Thyroid gland (tissue), 4 donors: ENCODE data around the gene C10orf90. TPM values are rescaled to one million over a fixed set of nuclear protein-coding genes. Genes with fewer than 3 reads are reported as not detected.

Experiments used
- DNase-seq, 2 donors: peaks; one replicate each; pipeline ENCODE4 v3.0.0-alpha.2; 2019
- H3K27ac ChIP-seq, 3 donors: fragments of 200-600 bp; sonication (generic); 1 replicate in 2 of 3; 2 replicates in 1 of 3; pipeline ENCODE4 v1.5.1; 2016 to 2019; ENCODE audit warnings: mild to moderate bottlenecking in 1 of 3, moderate library complexity in 1 of 3
- H3K27me3 ChIP-seq: fragments of 200-600 bp; sonication (generic); one replicate; pipeline ENCODE4 v1.5.1; 2019
- H3K36me3 ChIP-seq, 2 donors: fragments of 200-600 bp; sonication (generic); one replicate each; pipeline ENCODE4 v1.5.1; 2016 to 2019
- H3K4me1 ChIP-seq, 2 donors: fragments of 200-600 bp; sonication (generic); one replicate each; pipeline ENCODE4 v1.5.1; 2017 to 2019
- H3K4me3 ChIP-seq, 3 donors: fragments of 200-600 bp; sonication (generic); replicated peaks in 1 of 3; 1 replicate in 2 of 3; 2 replicates in 1 of 3; pipeline ENCODE4 v1.5.1; 2016; ENCODE audit warnings: mild to moderate bottlenecking in 1 of 3
- H3K9me3 ChIP-seq: fragments of 200-600 bp; sonication (generic); one replicate; pipeline ENCODE4 v1.5.1; 2017
- CTCF ChIP-seq, 6 experiments: fragments of 200-600 bp in 3 of 6; fragments of 450-650 bp in 3 of 6; sonication (generic) in 3 of 6; IDR thresholded peaks; one replicate each; pipeline ENCODE4 v1.5.1; 2016 to 2019; ENCODE audit warnings: antibody characterized with exemption in 6 of 6, mild to moderate bottlenecking in 2 of 6, inconsistent platforms in 1 of 6, moderate library complexity in 1 of 6
- POLR2A ChIP-seq, 2 donors: fragments of 450-650 bp; IDR thresholded peaks; one replicate each; pipeline ENCODE4 v1.6.1; 2017; ENCODE audit warnings: antibody characterized with exemption in 2 of 2, mild to moderate bottlenecking in 2 of 2, moderate library complexity in 1 of 2
- WGBS, 2 donors: methylation state at CpG; one replicate each; pipeline ENCODE4 v1.1.5; 2017; 5-methylcytosine and 5-hydroxymethylcytosine counted together
- intact Hi-C: fragments of 100-400 bp; cut with DNase I; formaldehyde crosslinking; loops from one replicate; pipeline ENCODE4 v1.15.1; 2023
- total RNA-seq, 4 donors: library from RNA; depleted of rRNA; stranded (reverse); fragments of >200 nt; gene quantifications; one replicate each; pipeline ENCODE4 v1.2.3, GENCODE V29; 2016

C10orf90 gene
- total RNA-seq, 4 donors from 2014 or later = 0.45 to 5.1 (median 2.0) TPM

- Histone ChIP-seq H3K27ac (no peak overlapping the region), H3K4me3 (no peak overlapping the region), H3K27me3 (no peaks in the 10 kb centered on the region), H3K36me3 (no peaks in the 10 kb centered on the region), H3K4me1 (no peaks in the 10 kb centered on the region), H3K9me3 (no peaks in the 10 kb centered on the region)
- intact Hi-C loops = no loop called here
- 72 to 74% methylated on average over 8 of the region's 8 CpGs for WGBS, 2 donors
- TF ChIP-seq CTCF (IDR thresholded peaks at IDR 0.05) (no peak), POLR2A (IDR thresholded peaks at IDR 0.05) (no peak)
- DNase-seq = no peak
Measured at GRCh38 chr10:126425489-126426065, 244.9 kb downstream of the C10orf90 start.

GRCh38 chr10:126425032-126425431, 245.5 kb downstream of the C10orf90 start:
- no peak for DNase-seq
- no peaks in the 10 kb centered on the region for H3K27me3 ChIP-seq

GRCh38 chr10:126423732-126424491, 246.6 kb downstream of the C10orf90 start:
- H3K4me1 ChIP-seq = no peaks in the 10 kb centered on the region
- no peak overlapping the region for H3K27ac ChIP-seq
- no peaks in the 10 kb centered on the region for H3K27me3 ChIP-seq
- TF ChIP-seq CTCF (IDR thresholded peaks at IDR 0.05) = no peak
- TF ChIP-seq POLR2A (IDR thresholded peaks at IDR 0.05) = no peak
- intact Hi-C loops = no loop called here
- H3K9me3 ChIP-seq = no peaks in the 10 kb centered on the region
- H3K36me3 ChIP-seq = no peaks in the 10 kb centered on the region
- WGBS, 2 donors = 86 to 96% methylated on average over 6 of the region's 6 CpGs
- no peak overlapping the region for H3K4me3 ChIP-seq
- DNase-seq = no peak

More at GRCh38 chr10:126425032-126425431, 245.5 kb downstream of the C10orf90 start:
- no peaks in the 10 kb centered on the region for H3K9me3 ChIP-seq
- WGBS, 2 donors = 88 to 90% methylated on average over 5 of the region's 5 CpGs
- no peaks in the 10 kb centered on the region for H3K4me1 ChIP-seq
- no peak for TF ChIP-seq CTCF (IDR thresholded peaks at IDR 0.05)
- TF ChIP-seq POLR2A (IDR thresholded peaks at IDR 0.05) = no peak
- H3K4me3 ChIP-seq = no peak overlapping the region
- H3K36me3 ChIP-seq = no peaks in the 10 kb centered on the region
- H3K27ac ChIP-seq = no peak overlapping the region
- intact Hi-C loops = no loop called here

- no peaks in the 10 kb centered on the region for H3K4me1 ChIP-seq
- H3K9me3 ChIP-seq = no peaks in the 10 kb centered on the region
- no peak overlapping the region for H3K27ac ChIP-seq
- intact Hi-C loops = no loop called here
- no peaks in the 10 kb centered on the region for H3K27me3 ChIP-seq
- 77 to 82% methylated on average over 1 of the region's 1 CpG for WGBS, 2 donors
- no peak for DNase-seq
- H3K4me3 ChIP-seq = no peak overlapping the region
- no peak for TF ChIP-seq POLR2A (IDR thresholded peaks at IDR 0.05)
- TF ChIP-seq CTCF (IDR thresholded peaks at IDR 0.05) = no peak
- no peaks in the 10 kb centered on the region for H3K36me3 ChIP-seq
Measured at GRCh38 chr10:126422567-126422966, 247.9 kb downstream of the C10orf90 start.

- no peak for DNase-seq
- H3K9me3 ChIP-seq = no peaks in the 10 kb centered on the region
- no peaks in the 10 kb centered on the region for H3K4me1 ChIP-seq
- no peak overlapping the region for H3K27ac ChIP-seq
- no peaks in the 10 kb centered on the region for H3K36me3 ChIP-seq
- H3K27me3 ChIP-seq = no peaks in the 10 kb centered on the region
- intact Hi-C loops = no loop called here
- TF ChIP-seq POLR2A (IDR thresholded peaks at IDR 0.05) = no peak
- TF ChIP-seq CTCF (IDR thresholded peaks at IDR 0.05) = no peak
- H3K4me3 ChIP-seq = no peak overlapping the region
- WGBS, 2 donors = 68 to 78% methylated on average over 10 of the region's 10 CpGs
Measured at GRCh38 chr10:126421756-126422256, 248.7 kb downstream of the C10orf90 start.
